HG03103 (cell line): ENCODE measurements around the gene DPYSL3.
A peak's percentile ranks its signal among the peaks of the same experiment; 100 is the strongest.

Source experiments
- ATAC-seq: cut with Tn5 transposase; IDR thresholded peaks from one replicate; pipeline ENCODE4 v1.9.1; 2021; ENCODE audit warnings: low read depth; ENCODE audit not compliant: unreplicated experiment

Gene DPYSL3

DNA sequence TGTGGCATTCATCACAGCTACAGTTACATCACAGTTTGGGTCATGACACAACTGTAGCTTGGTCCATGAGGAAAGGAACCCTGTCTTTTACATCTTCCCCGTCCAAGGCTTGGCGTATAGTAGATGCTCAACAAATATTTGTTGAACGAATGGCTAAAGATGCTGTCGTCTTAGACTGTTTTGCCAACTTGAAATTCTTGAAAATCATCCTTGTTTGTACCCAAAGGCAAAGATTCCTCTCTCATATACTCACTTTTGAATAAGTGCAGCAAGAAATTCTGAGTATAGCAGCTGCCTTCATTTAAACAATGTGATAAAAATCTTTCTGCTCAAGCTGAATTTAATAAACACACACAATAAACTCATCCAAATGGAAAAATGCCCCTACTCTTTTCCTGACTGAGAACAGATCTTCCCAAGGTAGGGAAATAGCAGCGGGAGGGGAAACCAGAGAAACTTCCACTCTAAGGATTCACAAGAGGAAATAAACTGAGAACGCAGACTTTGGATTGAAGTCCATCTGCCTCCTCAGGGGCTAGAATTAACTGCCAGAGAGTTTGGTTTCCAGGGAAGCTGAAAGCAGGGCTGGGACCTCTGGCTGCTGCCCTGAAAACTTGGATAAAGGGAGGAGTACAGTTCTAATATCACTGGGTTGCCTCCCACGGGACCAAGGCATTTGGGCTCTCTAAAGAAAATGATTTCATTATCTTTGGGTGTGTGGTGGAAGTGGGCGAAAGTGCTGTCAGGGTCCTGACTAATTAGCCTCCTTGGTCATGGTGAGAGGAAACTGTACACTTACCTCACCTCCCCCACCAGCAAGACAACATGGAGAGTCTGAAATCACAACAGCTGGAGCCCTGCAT is 99.1 kb downstream of the DPYSL3 start:
- no peak for ATAC-seq

GRCh38 chr5:147408980-147409379 is 100.9 kb downstream of the DPYSL3 start:
- no peak for ATAC-seq

DNA sequence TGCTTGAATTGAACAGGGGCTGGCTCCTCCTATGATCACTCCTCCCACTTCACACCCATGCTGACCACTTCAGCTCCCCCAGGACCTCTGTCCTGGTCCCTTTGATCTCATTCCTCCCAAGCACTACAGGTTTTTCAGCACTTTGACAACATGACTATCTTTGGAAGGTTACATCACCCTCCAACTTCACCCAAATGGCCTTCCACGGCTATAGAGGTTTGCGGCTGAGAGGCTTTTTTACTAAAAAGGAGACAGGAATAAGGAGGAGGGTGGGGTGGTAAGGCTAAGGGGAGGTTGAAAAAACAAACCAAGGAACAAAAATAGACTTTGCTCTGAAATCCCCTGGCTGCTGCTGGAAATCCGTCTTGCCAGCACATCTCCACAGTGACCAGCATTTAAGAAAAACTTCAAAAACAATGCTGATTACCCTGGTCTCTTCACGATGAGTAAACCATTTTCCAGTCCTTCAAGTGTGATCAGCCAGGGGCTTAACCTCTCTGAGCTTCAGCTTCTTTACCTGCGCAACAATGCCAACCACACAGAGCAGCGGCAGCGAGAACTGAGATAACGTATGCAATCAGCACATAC is 102.7 kb downstream of the DPYSL3 start:
- ATAC-seq, result no peak

DNA sequence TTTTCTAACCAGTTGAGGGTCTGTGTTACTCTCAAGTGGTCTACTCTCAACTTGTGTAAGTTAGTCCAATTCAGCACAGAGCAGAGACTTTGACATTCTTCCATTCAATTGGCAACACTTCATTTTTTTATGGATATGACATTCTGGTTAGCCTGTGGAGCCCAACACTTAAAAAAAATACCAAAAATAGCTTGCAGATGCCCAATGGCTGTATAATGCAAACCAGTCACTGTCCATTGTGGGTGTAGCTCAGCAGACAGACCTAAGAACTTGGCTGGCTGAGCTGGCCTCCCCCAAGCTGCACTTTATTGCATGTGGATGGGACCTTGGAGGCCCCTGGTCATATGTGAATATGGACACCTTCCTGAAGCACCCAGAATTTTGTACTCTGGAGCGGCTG is 103.2 kb downstream of the DPYSL3 start:
- ATAC-seq, result no peak

GRCh38 chr5:147404706-147405105 is 105.2 kb downstream of the DPYSL3 start:
- peak; percentile 16 for ATAC-seq

GRCh38 chr5:147403651-147404640 is 105.9 kb downstream of the DPYSL3 start:
- peak; percentile 81 for ATAC-seq

DNA sequence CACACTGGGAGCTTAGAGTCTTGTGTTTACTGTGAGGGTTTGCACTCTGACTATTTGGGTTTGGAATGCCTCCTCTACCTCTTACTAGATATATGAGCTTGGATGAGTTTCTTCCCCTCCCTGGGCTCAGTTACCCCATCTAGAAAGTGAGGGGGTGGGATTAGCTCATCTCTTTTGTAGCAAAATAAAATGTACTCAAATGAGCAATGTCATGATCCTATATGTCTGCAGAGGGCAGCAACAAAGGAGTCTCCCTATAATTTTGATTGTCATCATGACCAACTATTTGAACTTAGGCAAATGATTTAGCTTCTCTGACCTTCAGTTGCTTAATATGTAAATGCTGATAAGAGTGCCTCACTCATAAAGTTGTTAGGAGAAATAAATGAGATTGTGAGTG is 109.0 kb downstream of the DPYSL3 start:
- ATAC-seq, result no peak

GRCh38 chr5:147400126-147400809 is 109.6 kb downstream of the DPYSL3 start:
- ATAC-seq, result no peak

DNA sequence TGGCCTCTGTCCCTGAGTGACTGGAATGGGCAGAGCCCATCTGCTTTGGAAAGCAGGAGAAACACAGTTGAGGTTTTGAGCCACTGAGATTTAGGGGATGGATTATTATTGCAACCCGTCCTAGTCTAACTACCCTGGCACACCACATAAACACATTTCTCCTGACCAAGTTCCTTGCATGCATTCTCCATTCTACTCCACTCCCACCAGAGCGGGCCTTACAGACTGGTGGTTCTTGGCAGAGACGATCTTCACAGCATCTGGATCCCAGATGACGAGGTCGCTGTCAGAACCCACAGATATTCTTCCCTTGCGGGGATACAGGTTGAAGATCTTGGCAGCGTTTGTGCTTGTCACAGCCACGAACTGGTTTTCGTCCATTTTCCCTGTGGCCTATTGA is 111.0 kb downstream of the DPYSL3 start:
- no peak for ATAC-seq

DNA sequence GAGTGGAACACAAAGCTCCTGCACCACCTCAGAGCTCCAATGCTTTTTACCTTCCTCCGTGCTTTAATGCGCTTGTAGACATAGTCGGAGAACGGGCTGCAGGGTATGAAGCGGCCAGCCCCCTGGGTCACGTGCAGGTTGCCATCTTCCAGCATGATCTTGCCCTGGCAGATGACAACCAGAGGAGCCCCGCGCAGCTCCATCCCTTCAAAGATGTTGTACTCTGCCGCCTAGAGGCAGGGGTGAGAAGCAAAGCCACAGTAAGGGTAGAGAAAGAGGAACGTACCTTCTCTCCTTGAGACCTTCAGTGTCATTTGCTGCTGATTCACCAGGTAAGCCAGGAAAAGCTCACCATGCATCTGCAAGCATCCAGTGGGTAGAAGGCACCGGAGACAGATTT is 112.3 kb downstream of the DPYSL3 start:
- no peak for ATAC-seq

DNA sequence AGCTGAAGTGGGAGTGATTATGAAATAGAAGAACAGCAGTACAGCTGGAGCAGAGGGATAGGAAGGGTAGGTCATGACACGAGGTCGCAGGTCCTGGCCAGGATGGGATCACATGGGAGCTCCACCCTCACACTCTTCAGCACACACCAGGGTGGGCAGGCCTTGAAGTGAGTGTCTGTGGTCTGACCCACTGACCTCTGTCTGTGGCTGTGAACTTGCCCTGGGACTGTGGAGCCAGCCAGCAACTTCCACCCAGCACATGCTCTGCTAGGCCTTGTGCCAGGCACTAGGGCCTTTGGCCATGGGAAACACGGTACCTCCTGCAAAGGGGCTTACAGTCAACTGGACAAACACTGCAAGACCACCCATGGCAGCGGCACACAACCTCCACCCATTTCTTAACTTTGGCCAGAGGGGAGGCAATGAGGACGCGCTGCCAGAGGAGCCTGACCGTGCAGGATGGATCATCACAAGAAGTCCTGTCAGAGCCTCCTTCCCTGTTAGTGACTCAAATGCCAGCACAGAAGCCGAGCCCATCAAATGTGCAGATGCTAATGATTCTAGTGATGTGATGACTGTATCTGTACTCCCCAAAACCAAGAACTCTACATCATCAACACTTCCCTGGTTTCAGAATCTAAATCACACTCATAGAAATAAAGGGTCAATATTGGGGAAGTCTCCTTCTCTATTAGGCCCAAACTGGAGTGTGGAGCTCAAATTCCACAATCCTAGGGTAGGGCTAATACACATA is 113.6 kb downstream of the DPYSL3 start:
- ATAC-seq, result no peak

DNA sequence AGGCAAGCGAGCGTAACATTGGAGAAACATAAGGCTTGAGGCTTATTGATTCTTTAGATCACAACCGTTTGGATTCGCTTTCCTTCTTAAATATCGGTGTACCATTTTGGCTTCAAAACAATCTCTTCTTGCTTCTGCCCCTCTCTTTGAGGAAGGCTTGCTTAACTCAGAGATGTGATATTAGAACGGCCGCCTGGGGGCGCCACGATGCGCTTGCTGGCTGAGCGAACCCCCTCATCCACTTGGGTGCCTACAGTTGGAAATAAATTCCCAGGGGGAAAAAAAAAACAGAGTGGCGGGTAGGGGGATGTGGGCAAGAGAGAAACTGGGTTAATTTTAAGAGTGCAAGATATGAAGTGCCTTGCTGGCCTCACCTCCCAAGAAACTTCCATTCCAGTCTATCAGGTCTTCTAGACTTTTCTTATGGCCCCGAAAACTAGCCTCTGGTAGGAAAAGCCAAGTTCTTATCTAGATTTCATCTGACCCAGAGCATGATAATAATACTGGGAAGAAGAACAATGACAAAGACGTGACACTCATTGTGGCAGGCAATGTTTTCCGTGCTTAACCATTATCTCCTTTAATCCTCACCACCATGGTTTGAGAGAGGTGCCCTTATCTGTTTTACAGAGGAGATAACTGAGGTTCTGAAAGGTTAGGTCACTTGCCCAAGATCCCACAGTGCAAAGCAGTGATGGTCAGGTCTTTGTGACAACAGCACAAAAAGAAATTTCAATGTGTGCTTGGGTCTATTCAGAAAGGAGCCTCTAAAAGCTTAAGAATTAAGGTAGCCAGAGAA is 115.8 kb downstream of the DPYSL3 start:
- no peak for ATAC-seq

- peak; percentile 79 for ATAC-seq
Measured at GRCh38 chr5:147391781-147392180, 118.1 kb downstream of the DPYSL3 start.

- ATAC-seq, result no peak
Measured at GRCh38 chr5:147390654-147391225, 119.1 kb downstream of the DPYSL3 start.

DNA sequence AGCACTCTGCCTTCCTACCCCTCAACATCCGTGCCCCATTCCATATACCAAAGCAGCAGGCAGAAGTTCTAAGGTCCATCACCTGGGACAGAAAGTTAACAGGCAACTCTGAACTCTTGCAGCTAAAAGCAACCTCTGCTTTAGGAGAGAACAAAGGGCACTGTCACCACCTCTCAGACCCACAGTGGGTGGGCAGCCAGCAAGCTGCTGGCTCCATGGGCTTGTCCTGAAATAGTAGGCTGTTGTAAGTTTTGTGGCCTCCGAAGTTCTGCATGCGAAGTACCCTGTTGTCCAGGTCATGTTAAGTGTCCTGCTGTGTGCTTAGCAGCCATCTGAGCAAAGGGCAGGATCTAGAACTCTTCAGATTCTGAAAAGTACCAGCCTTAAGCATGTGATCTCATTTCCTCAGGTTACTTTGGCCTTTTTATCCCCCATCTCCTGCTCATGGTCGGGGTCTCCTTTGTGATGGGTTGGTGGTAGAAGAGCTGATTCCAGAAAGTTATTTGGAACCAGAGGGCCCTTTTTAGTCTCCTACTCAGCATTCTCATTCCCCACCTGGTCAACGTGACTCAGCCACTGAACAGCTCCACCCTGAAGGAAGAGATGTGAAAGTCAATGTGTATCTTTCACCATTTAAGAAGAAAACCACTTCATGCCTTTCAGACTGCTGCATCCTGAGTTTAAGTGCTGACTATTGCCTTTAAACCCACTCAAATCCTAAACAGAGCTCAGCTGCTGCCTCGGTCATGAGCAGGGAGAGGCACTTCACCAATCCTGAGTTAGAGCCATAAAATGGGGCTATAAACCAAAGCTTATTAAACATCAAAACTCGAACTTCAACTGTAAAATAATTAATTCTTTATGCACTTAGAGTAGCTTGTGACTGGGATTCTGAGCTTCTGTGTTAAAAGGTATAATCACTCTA is 121.4 kb downstream of the DPYSL3 start:
- no peak for ATAC-seq

DNA sequence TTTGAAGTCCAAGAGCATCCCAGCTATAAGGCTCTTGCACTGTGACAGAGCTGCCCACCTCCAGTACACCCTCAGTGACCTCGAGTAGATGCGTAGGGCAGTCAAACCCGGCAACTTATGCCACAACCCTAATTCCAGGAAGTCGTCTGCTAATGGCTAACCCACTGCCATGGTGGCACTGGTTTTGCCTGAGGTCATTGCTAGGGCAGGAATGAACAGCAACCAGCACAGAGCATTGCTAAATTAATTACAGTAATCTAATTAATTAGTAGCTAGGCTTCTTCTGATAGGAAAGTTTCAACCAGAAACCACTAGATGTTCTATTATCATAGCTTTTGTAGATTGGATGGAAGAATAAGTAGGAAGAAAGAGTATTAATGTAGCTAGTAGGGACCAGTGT is 122.8 kb downstream of the DPYSL3 start:
- ATAC-seq, result no peak

- ATAC-seq, result no peak
Measured at GRCh38 chr5:147384346-147385193, 125.3 kb downstream of the DPYSL3 start.
